ENCODE results near the gene WWC2. TPM values are rescaled to one million over a fixed set of nuclear protein-coding genes. Genes with fewer than 3 reads are reported as not detected.

Gene WWC2
- polyA plus RNA-seq, 3 donors: 54.0 to 71.8 (median 55.6) TPM

DNA sequence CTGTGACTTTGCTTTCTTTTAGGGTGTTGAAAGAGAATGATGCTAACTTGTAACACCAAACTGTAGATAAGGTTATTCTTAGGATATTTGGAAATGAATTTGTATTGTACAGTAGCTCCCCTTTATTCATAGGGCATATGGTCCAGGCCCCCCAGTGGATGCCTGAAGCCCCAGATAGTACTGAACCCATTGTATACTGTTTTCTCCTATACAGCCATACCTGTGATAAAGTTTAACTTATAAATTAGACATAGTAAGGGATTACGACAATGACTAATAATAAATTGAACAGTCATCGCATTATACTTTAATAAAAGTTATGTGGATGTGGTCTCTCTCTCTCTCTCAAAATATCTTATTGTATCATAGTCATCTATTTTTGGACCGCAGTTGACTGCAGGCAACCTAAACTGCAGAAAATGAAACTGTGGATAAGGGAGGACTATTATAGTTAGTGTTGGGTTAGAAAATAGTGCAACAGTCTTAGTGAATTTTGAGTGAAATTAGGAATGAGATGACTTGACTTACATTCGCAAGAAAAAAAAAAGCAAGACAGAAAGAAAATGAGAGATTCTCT is 115.9 kb downstream of the WWC2 start:
- no peak for DNase-seq (ENCODE audit: extremely low read depth in 1 of 11, low read depth in 9 of 11, low spot score in 4 of 11)

DNA sequence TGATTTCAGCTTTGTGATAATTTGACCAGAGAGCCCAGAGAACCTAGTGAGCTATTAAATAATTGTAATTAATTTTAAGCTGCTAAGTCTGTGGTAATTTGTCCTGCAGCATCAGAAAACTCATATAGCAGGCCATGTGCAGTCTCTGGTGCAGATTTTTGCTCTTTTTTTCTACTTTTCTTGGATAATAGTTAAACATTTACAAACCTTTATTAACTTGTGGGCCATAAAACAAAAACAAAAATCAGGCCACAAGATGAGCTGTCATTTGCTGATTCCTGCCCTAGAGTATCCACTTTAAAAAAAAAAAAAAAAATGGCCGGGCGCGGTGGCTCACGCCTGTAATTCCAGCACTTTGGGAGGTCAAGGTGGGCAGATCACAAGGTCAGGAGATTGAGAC is 121.2 kb downstream of the WWC2 start:
- DNase-seq (ENCODE audit: extremely low read depth in 1 of 11, low read depth in 9 of 11, low spot score in 4 of 11): no peak

- no peak for DNase-seq (ENCODE audit: extremely low read depth in 1 of 11, low read depth in 9 of 11, low spot score in 4 of 11)
These were observed 124.0 kb downstream of the WWC2 start for GRCh38 chr4:183223053-183223452.

GRCh38 chr4:183229397-183229796 is 130.3 kb downstream of the WWC2 start:
- DNase-seq (ENCODE audit: extremely low read depth in 1 of 11, low read depth in 9 of 11, low spot score in 4 of 11): no peak

DNA sequence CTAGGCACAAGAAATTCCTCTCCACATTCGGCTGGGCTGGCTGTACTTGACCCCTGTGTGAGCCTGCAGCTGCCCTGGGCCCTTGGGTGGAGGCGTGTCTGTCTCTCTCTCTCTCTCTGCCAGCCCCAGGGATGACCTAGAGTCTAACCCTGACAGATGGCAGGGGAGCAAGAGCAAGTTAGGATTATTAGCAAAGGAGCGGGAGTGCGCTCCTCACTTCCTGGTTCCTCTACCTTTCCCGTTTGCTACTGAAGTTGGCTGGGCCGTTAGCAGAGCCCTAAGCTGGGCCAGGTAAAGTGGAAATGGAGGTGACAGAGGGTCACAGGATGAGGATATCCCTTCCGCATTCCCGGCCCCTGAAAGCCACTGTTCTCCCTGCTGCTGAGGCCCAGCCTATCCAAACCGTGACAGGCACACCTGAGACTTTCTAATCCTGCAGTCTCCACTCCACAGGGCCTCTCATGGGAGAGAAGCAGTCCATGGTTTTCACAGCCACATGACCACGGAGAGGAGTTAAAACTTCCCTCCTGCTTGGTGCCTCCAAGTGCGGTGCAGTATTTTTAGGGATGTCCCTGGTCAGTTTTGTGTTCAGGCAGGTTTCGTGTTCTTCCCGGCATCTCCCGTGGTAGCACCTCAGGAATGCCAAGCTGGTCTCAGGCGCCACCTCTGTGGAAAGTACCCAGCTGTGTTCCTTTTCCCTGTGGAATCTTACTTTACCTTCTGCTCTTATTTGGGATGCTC is 141.7 kb downstream of the WWC2 start:
- DNase-seq (ENCODE audit: extremely low read depth in 1 of 11, low read depth in 9 of 11, low spot score in 4 of 11): no peak

DNA sequence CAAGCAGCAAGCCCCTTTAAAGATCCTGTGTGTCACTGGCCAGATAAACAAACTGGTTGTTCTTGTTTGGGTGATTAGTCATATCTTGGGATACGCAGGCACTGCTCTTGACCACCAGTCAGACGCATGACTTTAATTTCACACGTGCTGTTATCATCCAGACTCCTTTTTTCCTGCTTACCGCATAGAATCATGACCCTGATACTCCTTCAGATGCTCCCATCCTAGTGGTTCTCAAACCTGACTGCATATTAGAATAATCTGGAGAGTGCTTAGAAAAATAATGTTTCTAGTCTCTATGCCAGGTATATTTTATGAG is 142.2 kb downstream of the WWC2 start:
- no peak for DNase-seq (ENCODE audit: extremely low read depth in 1 of 11, low read depth in 9 of 11, low spot score in 4 of 11)

DNA sequence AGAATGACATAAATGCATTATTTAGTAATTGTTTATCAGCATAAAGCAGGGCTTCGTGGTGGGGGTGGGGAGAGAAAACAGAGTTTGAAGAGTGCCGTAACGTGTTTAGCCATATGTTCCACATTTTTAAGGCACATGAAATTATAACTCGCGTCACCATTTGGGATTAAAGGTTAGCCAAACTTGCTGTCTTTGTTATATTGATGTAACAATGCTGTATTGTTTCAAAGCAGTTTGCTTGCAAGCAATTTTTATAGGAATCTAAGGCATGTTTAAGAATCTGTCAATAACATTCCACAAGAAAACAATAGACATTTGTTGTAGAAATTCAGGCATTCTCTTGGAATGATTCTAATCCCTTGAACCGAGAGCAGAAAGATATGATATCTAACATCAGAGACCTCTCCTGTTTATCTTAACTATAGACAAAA is 142.7 kb downstream of the WWC2 start:
- peak in 2 of 11 donors; percentile 15 to 22 for DNase-seq (ENCODE audit: extremely low read depth in 1 of 11, low read depth in 9 of 11, low spot score in 4 of 11)

- no peak for DNase-seq (ENCODE audit: extremely low read depth in 1 of 11, low read depth in 9 of 11, low spot score in 4 of 11)
These were observed 143.2 kb downstream of the WWC2 start for GRCh38 chr4:183242291-183242690.

GRCh38 chr4:183244019-183244418 is 145.0 kb downstream of the WWC2 start:
- no peak for DNase-seq (ENCODE audit: extremely low read depth in 1 of 11, low read depth in 9 of 11, low spot score in 4 of 11)

DNA sequence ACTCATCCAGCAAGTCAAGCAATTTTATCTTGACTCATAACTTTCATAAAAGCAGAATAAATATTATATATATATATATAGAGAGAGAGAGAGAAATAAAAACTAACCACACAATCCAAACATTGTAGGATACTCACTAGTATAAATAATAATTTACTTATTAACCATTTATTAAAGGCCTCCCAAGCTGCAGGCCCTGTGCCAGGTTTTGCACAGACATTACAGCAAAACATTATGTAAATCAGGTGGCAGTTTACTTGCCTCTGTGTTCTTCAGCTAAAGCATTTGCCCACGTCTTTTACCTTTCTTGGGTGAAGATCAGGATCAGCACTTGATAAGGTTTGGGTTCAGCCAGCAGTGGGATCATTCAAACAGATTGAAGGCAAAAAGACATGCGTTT is 145.4 kb downstream of the WWC2 start:
- DNase-seq (ENCODE audit: extremely low read depth in 1 of 11, low read depth in 9 of 11, low spot score in 4 of 11): no peak

DNA sequence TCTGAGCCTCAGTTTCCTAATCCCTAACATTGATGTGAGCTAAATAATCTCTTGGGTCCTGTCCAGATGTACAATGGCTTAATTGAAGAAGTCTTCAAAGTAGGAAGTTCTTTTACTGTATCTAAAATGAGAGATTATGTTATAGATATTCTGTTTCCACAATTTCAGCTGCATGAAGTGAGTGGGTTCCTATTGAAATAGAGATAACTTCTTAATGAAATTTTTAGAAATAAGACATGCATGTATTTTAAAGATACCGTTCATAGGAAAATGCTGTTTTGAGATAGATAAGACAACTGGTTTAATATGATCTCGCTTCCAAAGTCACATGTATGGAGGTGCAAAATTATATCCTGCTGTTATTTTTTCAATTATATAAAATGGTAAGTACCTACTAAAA is 149.1 kb downstream of the WWC2 start:
- no peak for DNase-seq (ENCODE audit: extremely low read depth in 1 of 11, low read depth in 9 of 11, low spot score in 4 of 11)

- peak in 7 of 11 donors; percentile 23 to 35 (median 27) for DNase-seq (ENCODE audit: extremely low read depth in 1 of 11, low read depth in 9 of 11, low spot score in 4 of 11)
These were observed 150.8 kb downstream of the WWC2 start for GRCh38 chr4:183249854-183250253.

DNA sequence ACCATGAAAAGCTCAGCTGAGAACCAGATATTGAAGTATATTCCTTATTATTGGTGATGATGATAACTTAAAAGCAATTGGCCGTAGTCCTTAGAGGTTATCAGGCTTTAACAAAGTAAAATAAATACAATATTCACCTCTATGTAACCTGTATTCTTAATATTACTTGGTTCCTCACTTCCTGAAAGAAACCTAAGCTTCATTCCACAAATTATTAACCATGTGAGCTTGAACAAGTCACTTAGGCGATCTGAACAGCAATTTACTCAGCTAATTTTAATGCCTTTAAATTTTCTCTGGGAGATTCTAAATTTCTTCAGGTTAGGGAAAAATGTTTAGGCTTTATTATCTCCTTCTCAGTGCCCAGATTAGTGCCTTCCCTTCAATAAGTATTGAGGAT is 151.8 kb downstream of the WWC2 start:
- no peak for DNase-seq (ENCODE audit: extremely low read depth in 1 of 11, low read depth in 9 of 11, low spot score in 4 of 11)

GRCh38 chr4:183252959-183253358 is 153.9 kb downstream of the WWC2 start:
- no peak for DNase-seq (ENCODE audit: extremely low read depth in 1 of 11, low read depth in 9 of 11, low spot score in 4 of 11)

GRCh38 chr4:183253451-183253850 is 154.4 kb downstream of the WWC2 start:
- DNase-seq (ENCODE audit: extremely low read depth in 1 of 11, low read depth in 9 of 11, low spot score in 4 of 11): no peak

DNA sequence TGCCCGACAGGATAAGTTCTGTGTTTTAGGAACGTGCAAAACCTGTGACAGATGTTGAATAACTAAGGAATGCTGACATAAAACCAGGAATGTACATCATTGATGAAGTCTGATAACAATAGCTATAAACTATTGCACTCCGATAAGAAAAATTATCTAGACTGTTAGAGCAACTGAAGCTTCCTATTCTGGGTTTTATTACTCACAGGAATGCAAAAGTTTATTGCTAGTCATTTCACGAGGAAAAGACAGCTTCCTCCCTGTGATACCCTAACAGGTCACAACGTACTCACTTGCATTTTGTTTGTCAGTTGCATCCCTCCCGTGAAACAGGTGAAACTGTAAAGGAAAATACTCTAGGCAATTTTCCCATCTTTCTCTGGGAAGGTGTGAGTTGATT is 155.1 kb downstream of the WWC2 start:
- DNase-seq (ENCODE audit: extremely low read depth in 1 of 11, low read depth in 9 of 11, low spot score in 4 of 11): no peak

DNA sequence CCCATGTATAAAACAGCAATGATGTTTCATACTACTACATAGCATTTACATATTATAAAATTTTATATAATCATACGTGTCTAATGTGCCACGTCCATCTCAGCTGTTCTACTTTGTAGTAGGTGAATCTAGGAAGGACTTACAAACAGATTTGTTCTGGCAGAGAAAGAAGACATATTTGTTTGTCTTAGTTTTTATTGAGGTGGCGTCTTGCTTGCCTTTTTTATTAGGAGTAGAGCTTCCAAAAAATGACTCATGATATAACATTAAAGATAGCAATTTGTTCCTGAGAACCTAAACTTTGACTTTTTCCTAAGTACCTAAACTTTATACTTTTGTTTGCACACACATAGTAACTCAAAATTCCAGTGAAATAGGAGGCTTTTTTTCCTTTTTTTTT is 156.4 kb downstream of the WWC2 start:
- DNase-seq (ENCODE audit: extremely low read depth in 1 of 11, low read depth in 9 of 11, low spot score in 4 of 11): no peak

- peak in 1 of 11 donors; percentile 24 for DNase-seq (ENCODE audit: extremely low read depth in 1 of 11, low read depth in 9 of 11, low spot score in 4 of 11)
These were observed 157.3 kb downstream of the WWC2 start for GRCh38 chr4:183256343-183256742.

GRCh38 chr4:183256756-183257385 is 157.8 kb downstream of the WWC2 start:
- peak in 3 of 11 donors; percentile 28 to 41 (median 32) for DNase-seq (ENCODE audit: extremely low read depth in 1 of 11, low read depth in 9 of 11, low spot score in 4 of 11)

DNA sequence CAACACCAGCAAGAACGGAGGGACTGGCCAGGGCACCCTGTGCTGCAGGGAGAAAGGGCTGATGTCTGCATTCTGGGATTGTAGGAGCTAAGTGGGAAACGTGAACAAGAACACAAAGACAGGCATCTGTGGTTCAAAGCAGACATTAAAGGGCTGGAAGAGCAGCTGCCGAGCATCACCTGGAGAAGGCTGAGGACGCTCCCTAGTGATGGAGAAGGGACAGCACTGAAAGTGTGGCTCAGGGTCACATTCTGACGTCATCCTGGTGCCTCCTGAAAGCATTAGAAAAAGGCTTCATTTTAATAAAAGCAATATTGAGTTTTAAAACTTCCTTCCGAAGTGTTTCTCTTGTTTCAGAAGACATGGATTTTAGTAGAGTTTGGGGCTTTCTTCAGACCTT is 158.8 kb downstream of the WWC2 start:
- DNase-seq (ENCODE audit: extremely low read depth in 1 of 11, low read depth in 9 of 11, low spot score in 4 of 11): no peak

All from renal cortex interstitium (tissue), 11 donors.